Measurements from ENCODE around the gene SPAG8. TPM values are rescaled to one million over a fixed set of nuclear protein-coding genes. Genes with fewer than 3 reads are reported as not detected.

SPAG8 gene
- total RNA-seq, 2 experiments from 2014 or later = 2.0 to 2.2 TPM

DNA sequence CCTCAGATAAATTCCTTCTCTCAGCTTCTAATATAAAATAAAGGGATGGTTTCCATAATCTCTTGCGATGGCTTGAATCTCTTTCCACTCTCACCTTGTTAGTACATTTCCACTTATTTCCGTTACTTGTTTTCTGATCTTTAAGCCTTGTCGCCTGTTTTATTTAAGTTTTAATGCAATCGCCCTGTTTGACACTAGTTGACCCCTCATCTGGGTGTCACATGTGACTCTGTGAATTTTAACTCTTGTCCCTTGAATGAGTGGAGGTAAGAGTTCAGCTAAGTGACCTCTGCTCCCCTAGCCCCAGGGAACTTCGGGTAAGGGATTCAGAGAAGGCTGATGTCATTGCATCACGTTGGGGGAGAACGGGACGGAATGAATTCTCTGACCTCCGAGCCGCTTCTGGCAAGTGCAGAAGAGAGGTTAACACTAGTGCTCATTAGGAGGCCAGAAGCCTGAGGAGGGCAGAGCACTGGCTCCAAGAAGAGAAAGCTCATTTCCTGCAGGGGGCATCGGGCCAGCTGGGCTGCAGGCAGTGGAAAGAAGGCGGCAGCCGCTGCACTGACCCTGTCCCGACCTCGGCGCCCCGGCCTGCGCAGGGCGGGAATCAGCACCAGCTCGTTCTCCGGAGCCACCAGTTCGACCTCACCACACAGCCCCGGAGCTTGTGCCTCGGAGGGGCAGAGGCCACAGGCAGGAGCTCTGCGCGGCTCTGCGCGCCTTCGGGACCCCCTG lies 2.2 kb upstream of the SPAG8 start:
- peak; percentile 62 for DNase-seq
- POLR2A ChIA-PET = interaction anchor here (0.5 to 3.3 kb wide), 21 partner anchors 11 to 700 kb away, joined by 3 to 10 read pairs (median 4); partner anchors contain the start of genes ARHGEF39, CCDC107, CLTA and CREB3
- H3K9me3 Mint-ChIP-seq = no peaks in the 10 kb centered on the region

DNA sequence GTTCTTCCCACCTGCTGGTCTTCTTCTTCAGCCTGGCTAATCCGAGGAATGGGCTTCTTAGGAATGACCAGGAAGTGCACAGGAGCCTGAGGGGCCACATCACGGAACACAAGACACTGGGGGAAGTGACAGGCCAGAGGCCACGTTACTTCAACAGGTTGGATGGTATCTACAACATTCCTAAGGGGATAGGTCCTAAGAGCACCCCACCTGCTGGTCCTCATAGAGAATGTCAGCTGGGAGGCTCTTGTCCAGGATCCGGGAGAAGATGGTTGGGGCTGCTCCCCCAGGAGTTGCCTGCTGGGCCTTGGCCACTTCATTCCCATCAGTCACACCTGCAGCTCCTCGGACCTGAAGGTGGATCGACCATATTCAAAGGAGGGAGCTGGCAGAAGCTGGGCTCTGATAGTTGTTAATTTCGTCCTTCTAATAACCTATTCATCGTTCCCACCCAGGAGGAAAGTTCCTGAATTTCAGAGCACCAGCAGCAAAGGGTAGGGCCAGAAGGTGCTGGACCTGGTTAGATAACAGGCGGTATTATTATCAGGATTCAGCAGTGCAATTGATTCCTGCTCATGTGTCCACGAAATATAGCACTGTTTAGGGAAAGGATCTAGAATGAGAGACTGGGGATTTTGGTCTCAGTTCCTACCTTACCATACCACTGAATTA lies 1.5 kb upstream of the SPAG8 start:
- ChIA-PET CTCF (interaction anchor here (0.6 to 2.7 kb wide), 13 partner anchors 12 to 377 kb away, joined by 3 to 14 read pairs (median 5); partner anchors contain the start of genes CCDC107, CLTA, GBA2 and RGP1), POLR2A (interaction anchor here (0.5 to 3.3 kb wide), 18 partner anchors 12 to 700 kb away, joined by 3 to 10 read pairs (median 4); partner anchors contain the start of genes CCDC107, CLTA, CREB3 and FAM221B)
- peak overlapping the region; percentile 87 for H3K4me3 Mint-ChIP-seq
- DNase-seq = no peak
- H3K9me3 Mint-ChIP-seq = no peaks in the 10 kb centered on the region
- H3K4me1 Mint-ChIP-seq = peaks cover 44% of the 10 kb centered on the region
- H3K36me3 Mint-ChIP-seq (ENCODE audit: low read depth) = peaks cover 7% of the 10 kb centered on the region
- peak overlapping the region; percentile 92 for H3K27ac Mint-ChIP-seq
- H3K27me3 Mint-ChIP-seq = peaks cover 4% of the 10 kb centered on the region

More for the DNA sequence above, 2.2 kb upstream of the SPAG8 start:
- Mint-ChIP-seq H3K4me1 (peaks cover 44% of the 10 kb centered on the region), H3K4me3 (peak overlapping the region; percentile 87), H3K36me3 (ENCODE audit: low read depth) (peaks cover 7% of the 10 kb centered on the region), H3K27ac (peak overlapping the region; percentile 92), H3K27me3 (peaks cover 4% of the 10 kb centered on the region)
- CTCF ChIA-PET = interaction anchor here (0.6 to 1.7 kb wide), 13 partner anchors 11 to 376 kb away, joined by 3 to 12 read pairs (median 4); partner anchors contain the start of genes CCDC107, CLTA, GBA2 and RGP1

GRCh38 chr9:35811381-35812024 lies 559 bp downstream of the SPAG8 start:
- ChIA-PET POLR2A (interaction anchor here (0.9 to 3.3 kb wide), 14 partner anchors 9 to 698 kb away, joined by 4 to 11 read pairs (median 4); partner anchors contain the start of genes CCDC107, CREB3, GBA2 and RGP1), CTCF (interaction anchor here (0.7 to 3.1 kb wide), 16 partner anchors 8 to 208 kb away, joined by 3 to 16 read pairs (median 4); partner anchors contain the start of gene ARHGEF39)
- Mint-ChIP-seq H3K9me3 (no peaks in the 10 kb centered on the region), H3K4me3 (peak overlapping the region; percentile 74), H3K4me1 (peaks cover 44% of the 10 kb centered on the region), H3K27ac (peak overlapping the region; percentile 92), H3K36me3 (ENCODE audit: low read depth) (peaks cover 11% of the 10 kb centered on the region), H3K27me3 (no peaks in the 10 kb centered on the region)
- no peak for DNase-seq

DNA sequence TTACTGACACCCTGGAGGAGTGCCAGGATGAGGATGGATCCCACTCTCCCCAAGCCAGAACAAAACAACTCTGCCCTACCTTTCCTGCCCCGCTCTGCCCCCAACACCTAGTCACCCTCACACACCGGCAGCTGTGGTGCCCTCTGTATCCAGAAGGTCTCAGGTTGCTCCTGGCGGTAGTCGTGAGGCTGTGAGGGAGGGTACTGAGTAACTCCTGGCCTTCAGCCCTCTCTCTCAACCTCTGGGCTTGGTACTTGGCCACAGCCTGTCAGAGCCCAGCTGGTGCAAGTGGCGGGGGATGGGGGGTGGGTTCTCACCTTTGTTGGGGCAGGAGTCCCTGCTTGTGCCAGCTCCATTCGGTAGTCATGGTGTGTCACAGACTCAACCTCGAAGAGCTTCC lies 1.9 kb downstream of the SPAG8 start:
- ChIA-PET CTCF (interaction anchor here (3.1 kb wide), 1 partner anchor 20 kb away, joined by 16 read pairs; no protein-coding TSS in a partner anchor), POLR2A (no interaction called here)
- H3K9me3 Mint-ChIP-seq = no peaks in the 10 kb centered on the region
- DNase-seq = no peak
- no peak overlapping the region for H3K4me3 Mint-ChIP-seq
- no peaks in the 10 kb centered on the region for H3K27me3 Mint-ChIP-seq
- H3K4me1 Mint-ChIP-seq = peaks cover 40% of the 10 kb centered on the region
- H3K27ac Mint-ChIP-seq = no peak overlapping the region
- peaks cover 18% of the 10 kb centered on the region for H3K36me3 Mint-ChIP-seq (ENCODE audit: low read depth)

DNA sequence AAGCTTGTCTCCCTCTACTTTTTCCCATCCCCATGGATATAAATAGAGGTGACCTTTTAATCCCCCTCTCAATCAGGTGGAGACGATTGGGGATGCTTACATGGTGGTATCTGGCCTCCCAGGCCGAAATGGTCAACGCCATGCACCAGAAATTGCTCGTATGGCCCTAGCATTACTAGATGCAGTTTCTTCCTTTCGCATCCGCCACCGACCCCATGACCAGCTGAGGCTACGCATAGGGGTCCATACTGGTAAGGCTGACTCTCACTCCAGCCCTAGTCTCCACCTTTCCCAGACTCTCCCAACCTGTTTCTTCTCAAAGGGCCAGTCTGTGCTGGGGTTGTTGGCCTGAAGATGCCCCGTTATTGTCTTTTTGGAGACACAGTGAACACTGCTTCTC lies 3.6 kb downstream of the SPAG8 start:
- ChIA-PET CTCF (interaction anchor here (0.8 kb wide), 1 partner anchor 13 kb away, joined by 3 read pairs; no protein-coding TSS in a partner anchor), POLR2A (no interaction called here)
- no peaks in the 10 kb centered on the region for H3K9me3 Mint-ChIP-seq

DNA sequence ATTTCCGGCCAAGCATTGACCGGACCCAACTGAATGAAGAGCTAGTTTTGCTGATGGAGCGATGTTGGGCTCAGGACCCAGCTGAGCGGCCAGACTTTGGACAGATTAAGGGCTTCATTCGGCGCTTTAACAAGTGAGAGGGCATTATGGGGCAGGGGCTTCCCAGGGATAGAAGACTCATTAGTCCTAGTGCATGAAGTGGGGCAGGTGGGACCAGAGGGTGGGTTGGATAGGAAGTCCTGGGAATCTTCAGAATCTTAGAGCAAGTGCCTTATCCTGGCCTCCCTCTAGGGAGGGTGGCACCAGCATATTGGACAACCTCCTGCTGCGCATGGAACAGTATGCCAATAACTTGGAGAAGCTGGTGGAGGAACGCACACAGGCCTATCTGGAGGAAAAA lies 6.0 kb downstream of the SPAG8 start:
- no peak overlapping the region for H3K27ac Mint-ChIP-seq
- no peaks in the 10 kb centered on the region for H3K9me3 Mint-ChIP-seq
- H3K4me3 Mint-ChIP-seq = no peak overlapping the region
- peaks cover 7% of the 10 kb centered on the region for H3K4me1 Mint-ChIP-seq
- peaks cover 22% of the 10 kb centered on the region for H3K36me3 Mint-ChIP-seq (ENCODE audit: low read depth)
- CTCF ChIA-PET = no interaction called here
- POLR2A ChIA-PET = interaction anchor here (1.2 to 1.6 kb wide), 2 partner anchors 10 to 16 kb away, joined by 3 read pairs; no protein-coding TSS in a partner anchor
- no peaks in the 10 kb centered on the region for H3K27me3 Mint-ChIP-seq
- DNase-seq = no peak

More for the DNA sequence above, 3.6 kb downstream of the SPAG8 start:
- no peak overlapping the region for H3K27ac Mint-ChIP-seq
- H3K36me3 Mint-ChIP-seq (ENCODE audit: low read depth) = peaks cover 19% of the 10 kb centered on the region
- no peak for DNase-seq
- peaks cover 31% of the 10 kb centered on the region for H3K4me1 Mint-ChIP-seq
- no peak overlapping the region for H3K4me3 Mint-ChIP-seq
- no peaks in the 10 kb centered on the region for H3K27me3 Mint-ChIP-seq

- Mint-ChIP-seq H3K4me1 (peaks cover 18% of the 10 kb centered on the region), H3K4me3 (no peak overlapping the region), H3K9me3 (no peaks in the 10 kb centered on the region), H3K27me3 (no peaks in the 10 kb centered on the region), H3K27ac (no peak overlapping the region), H3K36me3 (ENCODE audit: low read depth) (peaks cover 22% of the 10 kb centered on the region)
- DNase-seq = no peak
- CTCF ChIA-PET = no interaction called here
- POLR2A ChIA-PET = interaction anchor here (1.1 to 1.3 kb wide), 2 partner anchors 10 to 13 kb away, joined by 4 read pairs; partner anchors contain the start of genes HINT2 and SPAG8
Measured at GRCh38 chr9:35801328-35802128, 10.5 kb downstream of the SPAG8 start.

GRCh38 chr9:35800530-35800929 lies 11.5 kb downstream of the SPAG8 start:
- Mint-ChIP-seq H3K4me1 (peaks cover 21% of the 10 kb centered on the region), H3K9me3 (no peaks in the 10 kb centered on the region), H3K4me3 (no peak overlapping the region), H3K36me3 (ENCODE audit: low read depth) (peaks cover 15% of the 10 kb centered on the region), H3K27ac (no peak overlapping the region), H3K27me3 (no peaks in the 10 kb centered on the region)
- CTCF ChIA-PET = no interaction called here
- no peak for DNase-seq
- POLR2A ChIA-PET = interaction anchor here (1.3 kb wide), 1 partner anchor 14 kb away, joined by 4 read pairs; the partner anchor contains the start of gene HINT2

DNA sequence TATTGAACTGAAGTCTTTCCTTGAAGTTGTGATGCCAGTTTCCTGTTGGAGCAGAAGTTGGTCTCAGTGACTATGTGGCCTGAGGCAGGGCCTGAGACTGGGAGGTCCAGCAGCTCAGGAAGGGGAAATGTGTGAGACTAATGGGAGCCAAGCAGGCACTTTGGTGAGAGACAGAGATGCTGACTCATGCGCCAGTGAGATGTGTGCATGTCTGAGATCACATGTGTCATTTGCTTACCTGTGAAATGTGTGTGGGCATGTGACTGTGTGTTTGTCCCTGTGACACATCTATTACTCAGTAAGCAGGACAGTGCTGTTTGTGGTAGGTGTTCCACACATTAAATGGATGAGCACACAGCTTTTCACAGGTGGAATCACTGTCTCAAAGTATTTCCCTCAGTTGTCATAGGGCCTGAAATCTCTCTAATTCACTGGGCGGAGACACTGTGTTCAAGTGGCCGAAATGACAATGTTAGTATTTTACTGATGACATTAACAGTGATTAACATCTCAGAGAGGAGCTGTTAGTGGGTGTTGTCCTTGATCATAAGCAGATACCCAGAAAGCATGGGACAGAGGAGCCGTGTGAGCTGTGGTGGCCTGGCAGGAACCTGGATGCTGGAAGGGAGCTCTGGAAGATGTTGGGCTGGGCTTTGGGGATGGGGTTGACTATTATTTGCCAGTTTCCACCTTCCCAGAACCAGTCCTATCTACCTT lies 13.2 kb downstream of the SPAG8 start:
- ChIA-PET POLR2A (interaction anchor here (1.0 to 1.2 kb wide), 2 partner anchors 13 to 16 kb away, joined by 4 read pairs; partner anchors contain the start of genes HINT2 and SPAG8), CTCF (interaction anchor here (1.3 to 1.4 kb wide), 2 partner anchors 13 to 27 kb away, joined by 4 to 5 read pairs; partner anchors contain the start of gene SPAG8)
- no peaks in the 10 kb centered on the region for H3K27me3 Mint-ChIP-seq
- H3K36me3 Mint-ChIP-seq (ENCODE audit: low read depth) = peaks cover 15% of the 10 kb centered on the region
- H3K4me1 Mint-ChIP-seq = peaks cover 32% of the 10 kb centered on the region
- peak overlapping the region; percentile 14 for H3K27ac Mint-ChIP-seq
- no peak overlapping the region for H3K4me3 Mint-ChIP-seq
- H3K9me3 Mint-ChIP-seq = no peaks in the 10 kb centered on the region
- peak; percentile 36 for DNase-seq

DNA sequence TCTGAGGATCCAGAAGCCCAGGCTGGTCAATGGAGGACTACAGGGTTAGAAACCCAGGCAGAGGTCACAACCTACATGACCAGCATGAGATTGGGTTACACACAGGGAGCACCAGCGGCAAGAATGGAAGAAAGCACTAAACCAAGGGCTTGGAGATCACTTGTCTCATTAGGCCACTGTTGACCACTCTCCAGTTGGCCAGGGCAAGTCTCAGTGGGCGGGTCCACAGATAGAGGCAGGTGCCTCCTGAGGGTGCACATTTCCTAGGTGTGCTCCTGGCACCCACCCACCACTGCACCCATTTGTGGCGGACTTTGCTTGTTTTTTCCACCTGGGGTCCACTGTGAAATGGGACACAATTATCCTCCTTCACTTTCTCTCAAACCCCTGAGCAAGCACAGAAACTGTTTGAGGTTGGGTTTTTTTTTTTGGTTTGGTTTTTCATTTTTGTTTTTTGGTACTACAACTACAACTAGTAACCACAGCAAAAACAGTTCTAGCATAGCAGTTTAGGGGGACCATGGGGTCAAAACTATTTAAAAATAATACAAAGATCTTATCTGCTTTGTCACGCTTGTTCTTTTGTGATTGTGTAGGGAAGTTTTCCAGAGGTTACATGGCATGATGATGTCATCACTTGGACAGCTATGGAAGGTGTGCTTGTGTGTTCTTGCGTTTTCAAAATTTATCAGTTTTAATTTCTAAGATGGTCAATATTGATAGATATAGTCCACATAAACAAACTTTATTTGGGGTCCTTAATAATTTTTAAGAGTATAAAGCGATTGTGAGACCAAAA lies 14.6 kb downstream of the SPAG8 start:
- Mint-ChIP-seq H3K27me3 (no peaks in the 10 kb centered on the region), H3K9me3 (no peaks in the 10 kb centered on the region), H3K4me1 (peaks cover 34% of the 10 kb centered on the region), H3K27ac (no peak overlapping the region), H3K36me3 (ENCODE audit: low read depth) (peaks cover 10% of the 10 kb centered on the region), H3K4me3 (no peak overlapping the region)
- CTCF ChIA-PET = interaction anchor here (1.2 to 1.4 kb wide), 4 partner anchors 17 to 41 kb away, joined by 4 to 5 read pairs (median 4); partner anchors contain the start of gene HINT2
- DNase-seq = no peak
- POLR2A ChIA-PET = no interaction called here

DNA sequence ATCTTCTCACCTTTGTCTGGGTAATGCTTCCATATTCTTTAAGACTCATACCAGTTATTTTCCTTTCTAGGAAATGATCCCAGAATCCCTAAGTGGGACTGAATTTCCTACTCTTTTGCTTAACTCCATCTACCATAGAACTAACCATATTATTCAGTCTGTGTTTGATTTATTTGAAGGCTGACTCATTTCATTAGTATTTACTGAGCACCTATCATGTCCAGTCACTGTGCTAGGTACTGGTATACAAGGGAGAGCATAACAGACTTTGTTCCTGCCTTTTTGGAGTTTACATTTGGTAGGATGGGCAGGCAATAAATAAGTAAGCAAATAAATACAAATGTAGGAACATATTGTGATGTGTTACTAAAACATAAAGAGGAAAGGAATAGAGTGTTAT lies 16.4 kb downstream of the SPAG8 start:
- ChIA-PET CTCF (no interaction called here), POLR2A (no interaction called here)
- Mint-ChIP-seq H3K27me3 (no peaks in the 10 kb centered on the region), H3K9me3 (no peaks in the 10 kb centered on the region), H3K27ac (no peak overlapping the region), H3K4me1 (peaks cover 34% of the 10 kb centered on the region), H3K36me3 (ENCODE audit: low read depth) (peaks cover 4% of the 10 kb centered on the region), H3K4me3 (no peak overlapping the region)
- no peak for DNase-seq

All from activated CD4-positive, alpha-beta memory T cell treated with anti-CD3 and anti-CD28 coated beads, Interleukin-2, amount 10 ng/mL, durations not matched to agents 7 days and 5 days (primary cell).